T-helper 9 cell (primary cell): ENCODE results near the gene CCP110.
"Not testable (repeated sequence)": the region's sequence is repeated elsewhere in the genome, so short reads cannot be mapped to it uniquely, and the experiment has no call there.

Source experiments
- DNase-seq: peaks from one replicate; pipeline ENCODE4 v3.0.0-alpha.2; 2020

CCP110 gene

DNA sequence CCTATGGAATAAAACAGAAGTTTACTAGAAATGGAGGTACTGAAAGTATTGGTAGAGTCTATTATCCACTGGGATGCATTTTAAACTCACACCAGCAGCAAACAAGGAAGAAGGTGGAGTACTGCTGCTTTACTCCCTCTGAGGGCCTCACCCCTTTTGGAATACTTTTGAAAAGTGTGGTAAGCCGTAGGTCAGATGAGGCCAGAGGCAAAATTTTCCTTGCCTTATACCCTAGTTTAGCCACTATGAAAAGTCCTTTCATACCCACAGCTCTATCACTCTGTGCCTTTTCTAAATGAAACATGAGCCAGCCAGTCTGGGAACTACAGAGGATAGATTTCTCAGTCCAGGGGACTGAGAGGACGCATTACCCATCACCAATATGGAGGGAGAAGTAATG, 15.9 kb upstream of the CCP110 start:
- DNase-seq = no peak

DNA sequence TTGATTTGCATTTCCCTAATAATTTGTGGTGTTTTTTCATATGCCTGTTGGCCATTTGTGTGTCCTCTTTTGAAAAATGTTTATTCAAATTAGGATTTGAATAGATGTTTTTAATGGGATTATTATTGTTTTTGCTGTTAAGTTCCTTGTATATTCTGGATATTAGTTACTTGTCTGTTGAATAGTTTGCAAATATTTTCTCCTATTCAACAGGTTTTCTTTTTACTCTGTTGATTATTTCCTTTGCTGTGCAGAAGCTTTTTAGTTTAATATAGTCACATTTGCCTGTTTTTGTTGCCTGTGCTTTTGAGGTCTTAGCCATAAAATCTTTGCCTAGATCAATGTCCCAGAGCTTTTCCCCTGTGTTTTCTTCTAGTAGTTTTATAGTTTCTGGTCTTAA, 11.4 kb upstream of the CCP110 start:
- DNase-seq = no peak

DNA sequence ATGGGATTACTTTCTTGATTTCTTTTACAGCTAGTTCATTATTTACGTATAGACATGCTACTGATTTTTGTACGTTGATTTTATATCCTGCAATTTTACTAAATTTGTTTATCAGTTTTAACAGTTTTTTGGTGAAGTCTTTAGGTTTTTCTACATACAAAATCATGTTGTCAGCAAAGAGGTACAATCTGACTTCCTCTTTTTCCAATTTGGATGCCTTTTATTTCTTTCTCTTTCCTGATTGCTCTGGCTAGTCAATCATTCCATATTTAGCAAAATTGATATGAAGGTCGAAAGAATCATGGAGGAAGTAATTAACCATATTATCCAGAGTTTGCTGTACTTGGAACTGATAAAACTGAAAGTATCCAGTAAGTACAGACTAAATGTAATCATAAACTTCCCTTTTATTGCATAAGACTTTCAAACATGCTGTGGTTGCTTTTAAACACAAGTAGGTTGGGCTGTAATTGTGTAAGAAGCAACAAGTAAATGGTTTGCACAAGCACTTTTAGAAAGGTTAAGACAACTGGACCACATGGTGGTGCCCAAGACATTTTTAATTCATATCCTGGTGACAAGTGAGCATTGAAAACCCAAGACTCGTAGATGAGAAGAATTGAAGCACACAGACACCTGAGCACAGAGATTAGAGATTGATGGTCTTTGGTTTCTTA, 10.2 kb upstream of the CCP110 start:
- no peak for DNase-seq

DNA sequence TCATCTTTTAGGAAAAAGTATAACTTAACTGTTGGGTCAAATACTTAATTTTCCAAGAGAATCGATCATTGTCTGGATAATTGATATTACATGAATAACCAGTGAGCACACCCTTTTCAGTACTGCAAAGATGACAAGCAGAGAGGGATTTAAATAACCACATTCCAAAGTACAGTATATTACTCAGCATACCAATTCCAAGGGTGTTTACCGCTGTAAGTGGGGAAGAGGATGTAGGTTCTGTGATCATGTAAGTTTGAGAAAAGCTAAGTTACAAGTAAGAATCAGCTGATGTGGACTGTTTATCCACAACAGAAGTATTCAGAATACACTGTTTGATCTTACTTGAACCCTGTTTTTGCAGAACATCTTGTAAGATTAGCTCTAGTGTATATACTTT, 8.0 kb upstream of the CCP110 start:
- no peak for DNase-seq

DNA sequence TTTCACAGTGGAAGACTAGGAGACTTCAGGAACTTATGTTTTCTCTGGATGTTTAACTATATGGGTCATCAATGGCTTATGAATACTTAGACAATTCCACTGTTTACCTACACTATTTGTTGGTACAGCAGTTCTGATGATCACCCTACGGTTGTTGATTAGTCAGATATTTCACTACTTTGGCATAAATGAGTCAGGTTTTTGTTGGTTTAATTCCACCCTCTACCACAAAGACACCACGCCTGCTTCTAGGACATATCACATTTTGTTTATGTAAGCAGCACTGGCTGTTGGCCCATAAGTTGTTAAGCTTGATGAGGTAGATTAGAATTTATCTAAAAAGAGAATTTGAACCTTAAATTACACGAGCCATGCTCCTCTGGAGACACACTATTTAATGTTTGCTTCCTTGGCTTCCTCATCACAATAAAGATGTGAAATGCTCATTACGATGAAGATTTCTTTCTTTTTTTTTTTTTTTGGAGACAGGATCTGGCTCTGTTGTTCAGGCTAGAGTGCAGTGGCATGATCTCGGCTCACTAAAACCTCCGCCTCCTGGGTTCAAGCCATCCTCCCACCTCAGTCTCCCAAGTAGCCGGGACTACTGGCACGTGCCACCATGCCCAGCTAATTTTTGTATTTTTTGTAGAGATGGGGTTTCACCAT, 6.2 kb upstream of the CCP110 start:
- DNase-seq = no peak

DNA sequence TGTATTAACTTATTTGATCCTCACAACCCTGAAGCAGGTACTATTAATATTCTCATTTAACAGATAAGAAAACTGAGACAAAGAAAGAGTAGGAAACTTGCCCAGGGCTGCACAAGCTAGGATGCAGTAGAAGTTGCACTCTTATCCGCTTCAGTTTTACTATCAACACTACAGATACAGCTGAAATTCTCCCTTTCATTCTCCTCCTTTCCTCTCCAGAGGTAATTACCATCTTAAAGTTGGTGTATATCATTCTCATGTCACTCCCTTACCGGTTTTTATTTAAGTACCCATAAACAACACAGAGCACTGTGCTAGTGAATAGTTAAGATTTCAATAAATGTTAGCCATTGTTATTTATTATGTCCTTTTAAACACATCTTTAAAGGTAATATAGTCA, 5.4 kb upstream of the CCP110 start:
- DNase-seq = no peak

DNA sequence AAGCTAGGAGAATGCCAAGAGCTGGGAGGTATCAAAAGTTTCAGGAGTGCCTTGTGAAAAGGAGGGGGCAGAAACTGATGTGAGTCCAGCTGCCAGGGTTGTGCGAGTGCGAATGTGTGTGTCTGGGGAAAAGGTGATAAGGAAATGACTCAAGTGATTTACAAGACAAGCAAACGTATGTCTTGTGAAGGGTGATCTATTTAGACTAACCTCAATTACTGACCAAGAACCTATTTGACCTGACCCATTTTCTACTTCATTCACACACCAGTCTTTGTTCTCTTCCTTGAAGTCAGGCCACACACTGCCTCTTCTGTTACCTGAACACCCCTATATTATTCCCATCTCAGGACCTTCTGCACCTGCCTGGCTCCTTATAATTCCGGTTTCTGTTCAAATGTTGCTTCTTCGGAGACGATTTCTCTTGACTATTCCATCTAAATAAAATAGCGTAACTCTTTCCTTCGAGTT, 2.8 kb upstream of the CCP110 start:
- no peak for DNase-seq

DNA sequence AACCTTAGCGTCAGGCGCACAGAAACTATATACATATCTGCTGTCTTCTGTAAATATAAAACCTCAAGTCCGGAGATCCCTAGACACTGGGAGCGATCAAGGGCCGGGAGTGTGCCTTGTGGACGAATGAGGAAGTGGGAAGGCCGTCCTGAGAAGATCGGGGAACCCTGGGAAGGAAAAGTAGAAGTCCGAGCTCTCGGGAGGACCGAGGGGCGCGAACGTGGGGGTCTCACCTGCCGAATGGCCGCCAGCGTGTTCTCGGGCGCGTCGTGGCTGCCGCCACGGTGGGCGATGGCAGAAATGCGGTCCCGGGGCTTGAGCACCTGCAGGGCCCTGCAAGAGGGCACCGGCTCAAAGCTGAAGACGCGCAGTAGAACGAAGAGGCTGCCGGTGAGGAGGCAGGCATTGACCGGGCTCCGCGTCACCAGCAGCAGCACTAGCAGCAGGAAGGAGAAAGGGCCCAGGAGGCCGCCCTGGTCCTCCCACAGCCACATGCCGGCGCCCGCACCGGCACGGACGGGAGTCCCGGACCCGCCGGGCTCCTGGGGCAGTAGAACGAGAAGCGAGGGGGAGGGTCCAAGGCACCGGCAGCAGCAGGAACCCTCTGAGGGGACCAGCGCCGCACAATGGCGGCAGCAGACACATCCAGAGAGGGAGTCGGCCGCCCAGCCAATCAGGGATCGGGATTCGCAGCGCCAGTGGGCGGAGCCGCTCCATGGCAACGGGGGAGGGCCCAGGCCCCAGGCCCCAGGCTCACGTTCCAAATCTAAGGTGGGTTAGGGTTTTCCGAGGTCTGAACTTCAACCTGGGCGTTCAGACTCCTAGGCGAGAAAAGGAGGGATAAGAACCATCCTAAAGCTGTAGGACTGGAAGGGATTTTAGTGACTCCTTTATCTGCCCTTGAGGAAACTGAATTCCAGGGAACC, 2.0 kb upstream of the CCP110 start, which contains the start of gene GDE1:
TSS of gene GDE1 (minus strand) at position 628 of the 926 bp plus-strand sequence. CDS start at position 494, 134 bp downstream.
- peak; percentile 92 for DNase-seq

DNA sequence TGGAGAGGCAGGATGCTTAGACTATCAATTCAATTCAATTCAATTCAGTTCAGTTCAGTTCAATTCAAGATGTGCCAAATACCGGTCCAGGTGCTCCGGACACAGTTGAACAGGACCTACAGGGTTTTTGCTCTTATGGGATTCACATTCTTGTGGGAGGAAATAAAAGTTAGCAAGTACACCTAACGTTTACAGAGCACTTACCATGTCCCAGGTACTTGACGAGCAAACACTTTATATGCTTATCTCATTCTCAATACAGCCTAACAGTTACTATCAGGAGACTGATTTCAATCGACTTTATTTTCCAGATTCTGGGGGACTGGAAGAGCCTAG, 1.4 kb upstream of the CCP110 start:
- no peak for DNase-seq

DNA sequence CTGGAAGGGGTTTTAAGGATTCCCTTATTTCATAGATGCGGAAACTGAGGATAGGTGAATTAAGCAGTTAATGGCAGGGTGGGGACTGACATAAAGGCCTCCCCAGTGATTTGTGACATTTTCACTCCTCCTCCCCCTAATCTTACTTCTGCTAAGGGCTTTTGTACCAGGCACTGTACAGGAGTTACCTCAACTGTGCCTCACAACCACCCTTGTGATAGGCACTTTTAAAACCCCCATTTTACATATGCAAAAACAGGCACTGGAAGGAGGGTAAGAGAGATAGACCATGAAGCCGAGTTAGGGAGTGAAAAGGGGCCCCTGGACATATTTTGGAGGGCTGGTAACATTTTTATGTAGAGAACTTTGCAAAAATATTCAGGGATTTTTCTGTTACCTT, 982 bp upstream of the CCP110 start:
- no peak for DNase-seq

DNA sequence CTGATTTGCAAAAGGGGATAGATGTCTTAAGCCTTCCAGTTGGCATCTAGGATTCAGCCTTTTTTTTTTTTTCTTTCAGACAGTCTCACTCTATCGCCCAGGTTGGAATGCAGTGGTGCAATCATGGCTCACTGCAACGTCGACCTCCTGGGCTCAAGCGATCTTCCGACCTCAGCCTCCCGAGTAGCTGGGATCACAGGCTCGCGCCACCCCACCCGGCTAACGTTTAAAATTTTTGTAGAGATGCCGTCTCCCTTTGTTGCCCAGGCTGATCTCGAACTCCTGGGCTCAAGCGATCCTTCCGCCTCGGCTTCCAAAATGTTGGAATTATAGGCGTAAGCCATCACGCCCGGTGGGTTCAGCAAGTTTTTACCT, 571 bp upstream of the CCP110 start:
- DNase-seq = no peak

DNA sequence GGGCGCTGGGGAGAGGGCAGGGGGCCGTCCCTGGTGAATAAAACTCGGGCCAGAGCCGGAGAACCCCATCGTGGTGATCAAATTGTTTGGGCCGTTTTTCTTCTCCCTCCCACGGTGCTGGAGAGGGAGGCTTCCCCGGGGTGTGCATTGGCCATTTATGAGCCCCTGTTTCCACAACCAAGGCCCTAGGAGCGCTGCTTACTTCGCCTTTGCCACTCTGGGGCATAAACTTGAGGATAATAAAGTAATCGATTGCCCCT, 544 bp downstream of the CCP110 start:
- no peak for DNase-seq

DNA sequence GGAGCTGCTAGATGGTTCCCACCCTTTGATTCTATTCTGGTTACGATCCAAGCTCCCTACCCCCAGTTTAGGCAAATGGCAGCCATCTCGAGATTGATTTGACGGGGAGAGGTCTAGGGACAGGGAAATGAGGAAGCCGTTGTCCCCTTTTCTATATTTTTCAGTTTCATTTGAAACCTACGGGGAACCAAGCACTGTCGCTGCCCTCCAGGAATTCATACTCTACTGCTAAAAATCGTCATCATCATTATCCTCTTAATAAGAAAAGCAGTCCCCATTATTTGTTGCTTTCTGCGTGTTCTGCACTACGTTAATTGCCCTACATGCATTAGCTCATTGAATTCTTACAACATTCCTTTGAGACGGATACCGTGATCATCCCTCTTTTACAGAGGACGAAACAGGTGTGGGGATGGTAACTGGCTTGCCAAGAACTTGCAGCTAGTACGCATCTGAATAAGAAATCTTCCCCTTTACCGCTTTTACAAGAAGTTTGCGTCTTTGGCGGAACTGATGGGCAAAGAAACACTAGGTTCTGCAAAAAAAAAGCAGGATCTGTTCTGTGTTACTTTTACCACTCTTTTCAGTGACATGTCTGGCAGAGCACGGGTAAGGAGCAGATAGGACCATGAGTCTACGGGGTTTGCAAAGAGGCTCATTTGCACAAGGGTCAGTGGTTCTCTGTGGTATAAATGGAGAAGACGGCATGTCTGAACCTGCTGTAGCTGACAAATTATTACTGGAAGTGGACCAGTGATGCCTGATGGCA, 1.1 kb downstream of the CCP110 start:
- DNase-seq = no peak

DNA sequence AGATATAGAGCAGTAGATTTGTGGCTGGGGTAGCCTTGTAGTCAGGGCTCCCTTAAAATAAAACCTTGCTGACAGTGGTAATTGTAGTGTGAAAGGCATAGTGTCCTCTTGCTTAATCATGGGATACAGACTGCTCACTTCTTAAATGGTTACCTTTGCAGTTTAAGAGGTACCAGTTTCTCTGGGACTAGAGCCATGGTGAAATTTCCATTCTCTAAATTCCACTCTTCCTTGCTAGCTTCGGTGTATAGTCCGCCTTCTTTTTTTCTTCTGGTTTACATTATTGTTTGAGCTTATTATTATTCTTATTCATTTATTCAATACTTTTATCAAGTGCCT, 1.6 kb downstream of the CCP110 start:
- no peak for DNase-seq

DNA sequence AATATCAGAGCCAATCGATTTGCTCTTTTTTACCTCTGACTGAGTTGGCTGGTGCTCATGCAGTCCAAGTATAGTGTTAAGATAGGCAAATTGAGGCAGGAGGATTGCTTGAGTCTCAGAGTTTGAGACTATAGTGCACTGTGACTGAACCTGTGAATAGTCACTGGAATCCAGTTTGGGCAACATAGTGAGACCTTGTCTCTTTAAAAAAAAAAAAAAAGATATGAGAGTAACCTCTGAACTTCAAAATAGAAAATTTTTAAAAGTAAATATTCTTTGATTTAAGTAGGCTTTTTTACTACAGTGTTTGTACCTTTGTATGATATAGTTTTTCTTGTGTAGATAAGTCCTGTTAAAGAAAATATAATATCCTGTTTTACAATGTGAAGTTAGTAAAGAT, 3.4 kb downstream of the CCP110 start:
- no peak for DNase-seq

DNA sequence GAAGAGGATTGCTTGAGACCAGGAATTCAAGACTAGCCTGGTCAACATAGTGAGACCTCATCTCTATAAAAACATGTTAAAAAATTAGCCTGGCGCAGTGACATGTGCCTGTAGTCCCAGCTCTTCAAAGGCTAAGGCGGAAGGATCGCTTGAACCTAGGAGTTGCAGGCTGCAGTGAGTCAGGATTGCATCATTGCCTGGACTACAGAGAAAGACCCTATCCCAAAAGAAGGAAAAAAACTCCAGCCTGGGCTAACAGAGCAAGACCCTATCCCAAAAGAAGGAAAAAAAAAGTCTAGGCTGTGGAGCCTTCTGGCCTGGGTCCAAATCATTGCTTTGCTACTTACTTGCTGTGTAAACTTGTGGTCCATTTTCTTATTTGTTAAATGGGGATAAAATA, 4.9 kb downstream of the CCP110 start:
- DNase-seq = no peak

DNA sequence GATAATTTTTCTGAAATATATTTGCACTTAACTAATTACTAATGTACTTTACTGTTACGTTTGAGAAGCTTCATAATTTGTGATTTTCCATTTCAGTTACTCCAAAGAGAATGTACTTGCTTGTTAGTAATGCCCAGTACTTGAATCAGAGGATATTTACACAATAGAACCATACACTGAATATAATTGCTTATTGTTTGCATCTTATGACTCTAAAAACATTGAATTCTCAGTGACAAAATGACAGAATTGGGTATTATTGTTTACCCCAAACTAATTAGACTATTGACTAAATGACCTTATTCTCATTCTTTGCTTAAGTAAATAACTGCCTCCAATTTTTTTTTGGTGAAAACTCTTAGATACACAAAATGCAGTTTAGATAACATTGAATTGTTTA, 8.9 kb downstream of the CCP110 start:
- no peak for DNase-seq

DNA sequence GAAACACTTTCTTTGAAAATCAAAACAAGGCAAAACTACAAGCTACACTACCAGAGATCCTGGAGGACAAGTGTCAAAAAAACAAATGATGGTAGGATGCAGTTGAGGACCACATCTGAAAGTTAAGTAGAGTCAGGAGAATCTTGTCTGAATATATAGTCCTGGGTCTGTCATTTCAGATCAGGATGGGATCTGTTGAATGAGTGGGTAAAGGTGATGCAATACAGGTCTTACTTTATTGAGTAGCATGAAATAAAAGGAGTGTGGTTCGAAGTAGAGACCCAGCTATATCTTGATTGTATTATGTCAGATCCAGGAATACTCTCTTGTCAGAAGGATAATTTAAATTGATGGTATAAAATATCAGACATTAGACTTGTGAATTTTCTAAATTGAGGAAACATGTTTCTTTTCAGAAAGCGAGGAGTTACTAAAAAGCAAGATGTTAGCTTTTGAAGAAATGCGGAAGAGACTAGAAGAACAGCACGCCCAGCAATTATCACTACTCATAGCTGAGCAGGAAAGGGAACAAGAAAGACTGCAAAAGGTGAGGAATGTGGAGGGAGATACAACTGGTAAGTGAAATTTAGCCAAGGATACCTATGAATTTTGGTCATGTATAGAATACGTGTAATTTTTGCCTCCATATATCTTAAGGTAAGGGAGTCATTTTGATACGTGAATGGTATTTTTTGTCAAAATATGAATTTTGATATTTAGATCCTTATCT, 16.7 kb downstream of the CCP110 start:
- no peak for DNase-seq

DNA sequence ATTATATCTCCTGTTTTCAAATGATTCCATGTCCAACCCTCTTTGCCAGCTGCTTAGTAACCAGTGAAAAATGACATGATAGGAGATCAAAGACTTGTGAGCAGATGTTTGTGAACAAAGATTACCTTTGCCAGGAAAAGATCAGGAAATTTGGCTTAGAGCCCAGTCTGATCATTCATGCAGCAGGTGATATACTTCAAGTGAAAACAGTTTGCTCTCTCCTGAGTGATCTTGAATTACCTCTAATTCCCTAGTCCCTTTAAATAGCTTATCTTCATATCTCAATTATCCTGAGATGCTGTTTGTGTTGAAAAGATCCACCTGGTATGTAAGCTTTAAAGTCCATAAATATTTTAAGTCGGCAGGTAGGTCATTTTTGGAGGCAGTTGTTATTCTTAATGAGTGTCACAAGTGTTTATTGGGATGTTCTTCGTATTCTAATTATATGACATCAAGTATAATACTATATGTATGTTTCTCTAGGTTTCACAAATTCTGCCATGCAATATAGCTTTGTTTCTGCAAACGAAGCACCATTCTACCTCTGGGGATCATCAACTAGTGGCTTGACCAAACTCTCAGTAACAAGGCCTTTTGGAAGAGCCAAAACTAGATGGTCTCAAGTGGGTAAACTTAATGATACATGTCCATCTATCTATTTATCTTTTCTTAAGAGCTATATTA, 18.5 kb downstream of the CCP110 start:
- no peak for DNase-seq

DNA sequence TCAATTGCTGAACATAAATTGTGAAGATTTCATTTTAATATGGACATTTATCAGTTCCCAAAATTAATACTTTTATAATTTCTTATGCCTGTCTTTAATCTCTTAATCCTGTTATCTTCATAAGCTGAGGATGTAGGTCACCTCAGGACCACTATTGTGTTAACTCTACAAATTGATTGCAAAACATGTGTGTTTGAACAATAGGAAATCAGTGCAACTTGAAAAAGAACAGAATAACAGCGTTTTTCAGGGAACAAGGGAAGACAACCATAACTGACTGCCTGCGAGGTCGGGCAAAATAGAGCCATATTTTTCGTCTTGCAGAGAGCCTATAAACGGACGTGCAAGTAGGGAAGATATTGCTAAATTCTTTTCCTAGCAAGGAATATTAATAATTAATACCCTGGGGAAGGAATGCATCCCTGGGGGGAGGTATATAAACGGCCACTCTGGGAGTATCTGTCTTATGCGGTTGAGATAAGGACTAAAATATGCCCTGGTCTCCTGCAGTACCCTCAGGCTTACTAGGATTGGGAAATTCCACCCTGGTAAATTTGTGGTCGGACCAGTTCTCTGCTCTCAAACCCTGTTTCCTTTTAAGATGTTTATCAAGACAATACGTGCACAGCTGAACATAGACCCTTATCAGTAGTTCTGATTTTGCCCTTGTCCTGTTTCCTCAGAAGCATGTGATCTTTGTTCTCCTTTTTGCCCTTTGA, 19.7 kb downstream of the CCP110 start:
- not testable (repeated sequence) for DNase-seq

DNA sequence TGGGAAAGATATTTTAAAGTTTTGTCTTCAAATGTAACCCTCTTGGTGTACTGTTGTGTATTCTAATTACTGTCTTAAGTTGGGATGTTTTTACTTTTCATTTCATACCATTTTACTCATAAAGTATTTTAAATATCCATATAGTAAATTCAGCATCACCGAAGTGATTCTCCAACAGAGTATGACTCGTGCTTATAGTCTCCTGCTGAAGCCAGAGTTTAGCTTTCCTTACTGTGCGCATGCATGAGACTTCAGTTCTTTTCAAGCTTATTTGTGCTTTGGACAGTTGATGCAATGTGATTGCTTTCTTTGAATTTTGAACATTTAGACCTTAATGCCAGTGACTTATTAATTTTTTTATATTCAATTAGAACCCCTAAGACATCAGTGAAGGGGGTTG, 24.4 kb downstream of the CCP110 start:
- DNase-seq = no peak
